ENCODE results near the gene PPP1R9A.

Gene PPP1R9A

GRCh38 chr7:95141755-95142154 lies 234.4 kb downstream of the PPP1R9A start:
- H3K79me2 ChIP-seq = no peaks in the 10 kb centered on the region
- H3K36me3 ChIP-seq (ENCODE audit: control insufficient read depth, insufficient read depth, low read length) = no peaks in the 10 kb centered on the region
- H3K9ac ChIP-seq = no peak overlapping the region
- no peak overlapping the region for H2AFZ ChIP-seq
- no peaks in the 10 kb centered on the region for H3K27me3 ChIP-seq (ENCODE audit: control insufficient read depth, insufficient read depth, low read length)
- no peaks in the 10 kb centered on the region for H3K9me3 ChIP-seq (ENCODE audit: control insufficient read depth, low read length)
- H3K4me2 ChIP-seq (ENCODE audit: low read length) = no peak overlapping the region
- no peaks in the 10 kb centered on the region for H3K4me1 ChIP-seq
- no peak overlapping the region for H3K27ac ChIP-seq
- H3K4me3 ChIP-seq (ENCODE audit: low read depth, low read length) = no peak overlapping the region
- no peak for TF ChIP-seq CTCF (IDR thresholded peaks at IDR 0.05)

- H3K36me3 ChIP-seq (ENCODE audit: control insufficient read depth, insufficient read depth, low read length) = no peaks in the 10 kb centered on the region
- no peak overlapping the region for H3K9ac ChIP-seq
- no peak overlapping the region for H2AFZ ChIP-seq
- H3K27ac ChIP-seq = no peak overlapping the region
- TF ChIP-seq CTCF (IDR thresholded peaks at IDR 0.05) = no peak
- H3K79me2 ChIP-seq = no peaks in the 10 kb centered on the region
- H3K4me3 ChIP-seq (ENCODE audit: low read depth, low read length) = no peak overlapping the region
- no peaks in the 10 kb centered on the region for H3K9me3 ChIP-seq (ENCODE audit: control insufficient read depth, low read length)
- H3K4me2 ChIP-seq (ENCODE audit: low read length) = no peak overlapping the region
- H3K4me1 ChIP-seq = no peaks in the 10 kb centered on the region
- no peaks in the 10 kb centered on the region for H3K27me3 ChIP-seq (ENCODE audit: control insufficient read depth, insufficient read depth, low read length)
Measured at GRCh38 chr7:95144256-95144655, 236.9 kb downstream of the PPP1R9A start.

- Histone ChIP-seq H3K9me3 (ENCODE audit: control insufficient read depth, low read length) (no peaks in the 10 kb centered on the region), H3K79me2 (no peaks in the 10 kb centered on the region), H3K27ac (no peak overlapping the region), H3K9ac (no peak overlapping the region), H2AFZ (no peak overlapping the region), H3K27me3 (ENCODE audit: control insufficient read depth, insufficient read depth, low read length) (no peaks in the 10 kb centered on the region), H3K4me1 (no peaks in the 10 kb centered on the region), H3K4me3 (ENCODE audit: low read depth, low read length) (no peak overlapping the region), H3K36me3 (ENCODE audit: control insufficient read depth, insufficient read depth, low read length) (no peaks in the 10 kb centered on the region), H3K4me2 (ENCODE audit: low read length) (no peak overlapping the region)
- TF ChIP-seq CTCF (IDR thresholded peaks at IDR 0.05) = no peak
Measured at GRCh38 chr7:95155965-95156364, 248.6 kb downstream of the PPP1R9A start.

GRCh38 chr7:95157381-95157780 lies 250.0 kb downstream of the PPP1R9A start:
- no peaks in the 10 kb centered on the region for H3K4me1 ChIP-seq
- no peak overlapping the region for H2AFZ ChIP-seq
- no peaks in the 10 kb centered on the region for H3K36me3 ChIP-seq (ENCODE audit: control insufficient read depth, insufficient read depth, low read length)
- H3K4me2 ChIP-seq (ENCODE audit: low read length) = no peak overlapping the region
- no peak for TF ChIP-seq CTCF (IDR thresholded peaks at IDR 0.05)
- no peaks in the 10 kb centered on the region for H3K79me2 ChIP-seq
- no peak overlapping the region for H3K27ac ChIP-seq
- H3K27me3 ChIP-seq (ENCODE audit: control insufficient read depth, insufficient read depth, low read length) = no peaks in the 10 kb centered on the region
- H3K4me3 ChIP-seq (ENCODE audit: low read depth, low read length) = no peak overlapping the region
- H3K9me3 ChIP-seq (ENCODE audit: control insufficient read depth, low read length) = no peaks in the 10 kb centered on the region
- H3K9ac ChIP-seq = no peak overlapping the region

- Histone ChIP-seq H3K4me3 (ENCODE audit: low read depth, low read length) (no peak overlapping the region), H3K79me2 (no peaks in the 10 kb centered on the region), H3K27ac (no peak overlapping the region), H3K27me3 (ENCODE audit: control insufficient read depth, insufficient read depth, low read length) (no peaks in the 10 kb centered on the region), H3K4me2 (ENCODE audit: low read length) (no peak overlapping the region), H3K36me3 (ENCODE audit: control insufficient read depth, insufficient read depth, low read length) (no peaks in the 10 kb centered on the region), H2AFZ (no peak overlapping the region), H3K4me1 (no peaks in the 10 kb centered on the region), H3K9ac (no peak overlapping the region), H3K9me3 (ENCODE audit: control insufficient read depth, low read length) (no peaks in the 10 kb centered on the region)
- no peak for TF ChIP-seq CTCF (IDR thresholded peaks at IDR 0.05)
Measured at GRCh38 chr7:95169678-95170077, 262.3 kb downstream of the PPP1R9A start.

Measured in parathyroid adenoma (tissue), 2 donors.